NCI-H2171 (cell line): ENCODE measurements around the gene STAM.

Source experiments
- DNase-seq: peaks from one replicate; lab custom pipeline; 2025; lab: John Stamatoyannopoulos, UW

Gene STAM

DNA sequence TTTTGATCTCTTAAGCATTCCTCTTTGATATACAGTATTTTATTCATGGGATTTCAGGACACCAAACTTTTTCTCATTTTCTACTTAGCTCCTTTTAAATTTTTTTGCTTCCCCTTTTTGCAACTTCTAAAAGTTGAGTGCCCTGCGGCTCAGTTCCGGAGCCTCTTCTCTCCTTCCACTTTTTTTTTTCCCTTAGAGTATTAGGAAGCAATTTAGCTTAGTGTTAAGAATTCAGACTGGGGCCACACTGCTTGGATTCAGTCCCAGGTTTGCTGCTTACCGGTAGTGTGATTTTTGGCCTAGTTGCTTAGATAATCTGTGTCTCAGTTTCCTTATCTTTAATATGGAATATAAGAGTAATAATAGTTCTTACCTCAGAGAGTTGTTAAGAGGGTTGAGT, 3.4 kb downstream of the STAM start:
- DNase-seq, result no peak

GRCh38 chr10:17648243-17649035, 4.5 kb downstream of the STAM start:
- no peak for DNase-seq

GRCh38 chr10:17649052-17649451, 5.1 kb downstream of the STAM start:
- DNase-seq, result no peak

- no peak for DNase-seq
Observed at GRCh38 chr10:17649836-17650235, 5.9 kb downstream of the STAM start.

- DNase-seq, result no peak
Observed at GRCh38 chr10:17650416-17650815, 6.5 kb downstream of the STAM start.

DNA sequence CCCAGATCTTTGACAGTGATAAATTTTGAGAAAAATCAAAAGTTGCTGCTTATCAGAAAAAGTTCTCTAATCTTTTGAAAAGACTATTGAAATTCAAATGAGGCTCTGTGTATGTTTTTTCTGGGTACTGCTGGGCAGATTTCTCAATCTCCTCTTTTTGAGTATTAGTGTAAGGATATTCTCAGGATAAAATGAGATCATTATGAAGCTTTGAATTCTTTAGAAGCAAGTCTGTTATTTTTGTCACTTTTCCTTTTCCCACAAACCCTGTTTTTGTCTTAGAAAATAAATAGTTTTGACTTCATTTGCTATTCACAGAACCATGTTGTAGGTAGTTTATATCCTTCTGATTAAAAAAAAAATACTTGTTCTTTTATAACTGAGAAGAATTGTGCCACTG, 7.9 kb downstream of the STAM start:
- DNase-seq, result no peak

- no peak for DNase-seq
Observed at GRCh38 chr10:17652585-17652984, 8.6 kb downstream of the STAM start.

DNA sequence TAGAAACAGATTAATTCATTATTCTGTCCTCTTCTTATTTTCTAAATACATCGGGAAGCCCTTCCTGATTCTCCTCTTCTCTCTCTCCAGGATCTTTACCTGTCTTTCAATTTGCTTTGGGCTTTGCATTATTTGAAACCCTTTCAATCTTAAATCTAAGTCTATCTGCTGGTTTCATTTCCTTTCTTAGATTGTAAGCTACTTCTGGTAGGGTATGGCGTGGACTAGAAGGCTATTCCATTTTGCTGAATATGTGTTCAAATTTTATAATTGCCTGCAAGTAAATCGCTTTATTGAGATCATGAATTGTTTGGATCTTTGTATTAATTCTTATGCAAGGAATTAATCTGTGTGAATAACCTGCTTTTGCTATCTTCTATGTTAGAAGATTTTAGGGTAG, 11.1 kb downstream of the STAM start:
- DNase-seq, result no peak

DNA sequence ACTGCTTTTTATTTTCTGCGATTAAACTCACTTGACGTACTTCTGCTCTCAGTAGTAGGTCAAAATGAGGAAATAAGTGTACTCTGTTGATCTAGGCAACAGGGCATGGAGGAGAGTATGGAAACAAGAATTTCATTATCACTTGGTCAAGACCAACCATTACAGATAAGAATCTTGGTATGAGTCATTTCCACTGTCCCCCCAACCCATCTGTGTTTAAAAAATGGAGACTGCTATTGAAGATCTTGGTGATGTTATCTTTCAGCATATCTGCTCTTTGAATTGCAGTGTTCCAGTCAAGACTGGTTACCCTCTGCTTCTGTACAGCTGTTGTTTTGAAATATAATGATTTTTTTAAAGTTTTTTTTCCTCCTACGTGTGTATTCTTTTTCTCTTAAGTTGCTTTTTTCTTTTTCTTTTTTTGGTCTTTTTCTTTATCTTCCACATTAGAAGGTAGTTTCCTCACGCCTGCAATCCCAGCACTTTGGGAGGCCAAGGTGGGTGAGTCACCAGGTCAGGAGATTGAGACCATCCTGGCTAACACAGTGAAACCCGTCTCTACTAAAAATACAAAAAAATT, 11.7 kb downstream of the STAM start:
- DNase-seq, result no peak

- no peak for DNase-seq
Observed at GRCh38 chr10:17657103-17657500, 13.2 kb downstream of the STAM start.

- no peak for DNase-seq
Observed at GRCh38 chr10:17659365-17659764, 15.4 kb downstream of the STAM start.

DNA sequence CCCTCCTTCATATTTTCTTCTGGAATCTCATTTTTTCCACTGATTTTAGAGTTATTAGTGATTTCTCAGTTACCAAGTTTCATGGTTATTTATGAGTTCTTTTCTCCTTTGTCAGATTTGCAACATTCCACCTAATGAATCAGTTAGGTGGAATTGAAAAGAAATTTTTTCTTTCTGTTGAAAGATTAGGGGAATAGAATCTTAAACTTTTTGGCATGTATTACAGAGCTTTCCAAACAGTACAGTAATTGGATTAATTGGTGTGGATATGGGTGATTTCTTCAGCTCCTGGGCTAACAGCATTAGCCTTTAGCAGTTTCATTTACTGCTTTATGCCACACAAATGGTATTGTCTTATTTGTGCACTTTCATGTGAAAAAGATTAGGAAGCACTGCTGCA, 17.0 kb downstream of the STAM start:
- no peak for DNase-seq

GRCh38 chr10:17661510-17661909, 17.6 kb downstream of the STAM start:
- no peak for DNase-seq

DNA sequence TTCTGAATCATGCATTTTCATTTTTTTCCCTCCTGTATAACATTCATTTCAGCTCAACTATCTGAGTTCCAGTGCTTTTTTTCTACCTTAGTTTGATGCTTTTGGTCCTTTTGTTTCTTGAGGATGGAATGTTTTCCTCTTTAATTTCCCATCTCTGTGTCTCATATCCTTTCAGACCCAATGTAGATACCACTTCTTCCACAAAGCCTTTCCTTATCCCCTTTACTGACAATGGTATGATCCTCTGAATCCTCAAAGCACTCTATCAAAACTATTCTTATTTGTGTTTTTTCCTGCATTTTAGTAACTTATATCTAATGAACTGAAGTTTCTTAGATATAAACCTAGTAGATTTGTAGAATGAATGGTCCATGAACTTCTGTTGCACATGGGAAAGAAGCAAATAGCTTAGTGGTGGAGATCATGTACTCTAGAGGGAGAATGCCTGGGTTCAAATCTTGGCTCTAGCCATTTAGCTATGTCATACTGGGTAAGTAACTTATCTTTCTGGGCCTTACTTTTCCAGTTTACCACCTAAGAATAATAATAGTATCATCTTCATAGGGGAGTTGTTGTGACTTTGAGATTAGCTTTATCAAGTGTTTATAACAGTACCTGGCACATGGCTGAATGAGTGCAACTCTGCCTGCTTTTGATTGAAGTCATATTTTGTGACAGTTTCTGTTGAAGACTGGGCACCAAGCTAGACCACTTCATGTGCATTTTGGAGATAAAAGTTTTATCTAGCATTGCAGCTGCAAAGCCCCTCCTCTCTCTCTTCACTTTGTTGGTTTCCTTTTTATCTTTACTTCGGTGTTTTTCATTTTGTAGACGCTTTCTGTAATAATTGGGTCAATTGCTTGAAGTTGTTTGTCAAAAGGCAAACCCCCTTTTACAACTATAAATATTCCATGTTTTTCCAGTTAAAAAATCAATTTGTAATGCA, 18.5 kb downstream of the STAM start:
- DNase-seq, result no peak

- no peak for DNase-seq
Observed at GRCh38 chr10:17663450-17663849, 19.5 kb downstream of the STAM start.

GRCh38 chr10:17665747-17666146, 21.8 kb downstream of the STAM start:
- DNase-seq, result no peak

DNA sequence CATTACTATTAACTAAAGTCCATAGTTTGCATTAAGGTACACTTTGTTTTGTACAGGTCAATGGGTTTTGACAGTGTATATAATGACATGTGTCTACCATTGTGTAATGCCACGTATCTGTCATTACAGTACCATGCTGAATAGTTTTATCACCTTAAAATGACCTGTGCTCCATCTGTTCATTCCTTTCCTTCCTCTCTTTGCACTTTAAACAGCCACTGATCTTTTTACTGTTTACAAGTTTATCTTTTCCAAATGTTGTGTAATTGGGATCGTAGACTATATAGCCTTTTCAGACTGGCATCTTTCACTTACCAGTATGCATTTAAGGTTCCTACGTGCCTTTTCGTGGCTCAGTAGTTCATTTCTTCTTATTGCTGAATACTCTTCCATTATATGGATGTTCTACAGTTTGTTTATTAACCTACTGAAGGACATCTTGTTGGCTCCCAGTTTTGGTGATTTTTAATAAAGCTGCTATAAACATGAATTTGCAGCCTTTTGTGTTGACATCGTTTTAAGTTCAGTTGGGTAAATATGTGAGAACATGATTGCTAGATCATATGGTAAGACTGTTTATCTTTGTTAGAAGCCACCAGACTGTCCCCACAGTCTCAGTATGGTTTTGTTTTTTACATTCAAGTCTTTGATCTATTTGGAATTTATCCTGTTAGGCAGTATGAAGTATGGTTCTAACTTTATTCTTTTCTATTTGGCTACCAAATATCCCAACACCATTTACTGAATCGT, 24.7 kb downstream of the STAM start:
- no peak for DNase-seq

DNA sequence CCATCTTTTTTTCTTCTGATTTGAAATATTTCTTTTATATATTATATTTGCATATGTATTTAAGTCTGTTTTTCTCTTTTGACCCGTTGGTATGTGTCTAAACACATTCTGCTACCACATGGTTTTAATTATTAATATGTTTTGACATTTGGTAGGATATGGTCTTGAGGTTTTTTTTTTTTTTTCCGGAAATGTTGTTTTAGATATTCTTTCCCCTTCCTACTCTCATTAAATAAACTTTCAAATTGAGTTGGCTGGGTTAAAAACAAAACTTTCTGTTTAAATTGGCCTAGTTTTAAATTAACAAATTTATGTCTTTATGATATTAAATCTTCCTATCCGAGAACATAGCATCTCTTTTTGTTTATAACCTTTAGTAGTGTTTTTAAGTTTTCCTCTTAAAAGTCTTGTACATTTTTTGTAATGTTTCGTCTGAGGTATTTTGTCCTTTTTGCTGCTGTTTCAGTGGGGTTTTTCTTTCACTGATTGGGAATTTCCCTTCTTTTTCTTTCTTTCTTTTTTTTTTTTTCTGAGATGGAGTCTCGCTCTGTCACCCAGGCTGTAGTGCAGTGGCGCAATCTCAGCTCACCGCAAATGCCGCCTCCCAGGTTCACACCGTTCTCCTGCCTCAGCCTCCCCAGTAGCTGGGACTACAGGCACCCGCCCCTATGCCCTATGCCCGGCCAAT, 25.4 kb downstream of the STAM start:
- DNase-seq, result no peak

GRCh38 chr10:17671307-17671706, 27.4 kb downstream of the STAM start:
- DNase-seq, result no peak

GRCh38 chr10:17673471-17674061, 29.6 kb downstream of the STAM start:
- DNase-seq, result no peak

- DNase-seq, result no peak
Observed at GRCh38 chr10:17674566-17674965, 30.6 kb downstream of the STAM start.
